ENCODE data around the gene JMJD1C.

- TF ChIP-seq, protein P1, sequence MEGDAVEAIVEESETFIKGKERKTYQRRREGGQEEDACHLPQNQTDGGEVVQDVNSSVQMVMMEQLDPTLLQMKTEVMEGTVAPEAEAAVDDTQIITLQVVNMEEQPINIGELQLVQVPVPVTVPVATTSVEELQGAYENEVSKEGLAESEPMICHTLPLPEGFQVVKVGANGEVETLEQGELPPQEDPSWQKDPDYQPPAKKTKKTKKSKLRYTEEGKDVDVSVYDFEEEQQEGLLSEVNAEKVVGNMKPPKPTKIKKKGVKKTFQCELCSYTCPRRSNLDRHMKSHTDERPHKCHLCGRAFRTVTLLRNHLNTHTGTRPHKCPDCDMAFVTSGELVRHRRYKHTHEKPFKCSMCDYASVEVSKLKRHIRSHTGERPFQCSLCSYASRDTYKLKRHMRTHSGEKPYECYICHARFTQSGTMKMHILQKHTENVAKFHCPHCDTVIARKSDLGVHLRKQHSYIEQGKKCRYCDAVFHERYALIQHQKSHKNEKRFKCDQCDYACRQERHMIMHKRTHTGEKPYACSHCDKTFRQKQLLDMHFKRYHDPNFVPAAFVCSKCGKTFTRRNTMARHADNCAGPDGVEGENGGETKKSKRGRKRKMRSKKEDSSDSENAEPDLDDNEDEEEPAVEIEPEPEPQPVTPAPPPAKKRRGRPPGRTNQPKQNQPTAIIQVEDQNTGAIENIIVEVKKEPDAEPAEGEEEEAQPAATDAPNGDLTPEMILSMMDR (IDR thresholded peaks at IDR 0.05; ENCODE audit: insufficient read depth, low read length, poor library complexity, severe bottlenecking), result no peak
- TF ChIP-seq EZH2phosphoT487 (conservative IDR thresholded peaks at IDR 0.05; ENCODE audit: low read length), result no peak
Measured at GRCh38 chr10:63200431-63200830, 265.3 kb downstream of the JMJD1C start.

Measured in SU-DHL-6 (cell line).